ENCODE results near the gene CHI3L2. TPM values are rescaled to one million over a fixed set of nuclear protein-coding genes. Genes with fewer than 3 reads are reported as not detected.

Gene CHI3L2
- total and polyA plus RNA-seq, 10 of the 15 experiments (the other 5 are each of a cell fraction or from before 2014, with no cell fraction given) = 37.1 to 508 (median 98.3) TPM

DNA sequence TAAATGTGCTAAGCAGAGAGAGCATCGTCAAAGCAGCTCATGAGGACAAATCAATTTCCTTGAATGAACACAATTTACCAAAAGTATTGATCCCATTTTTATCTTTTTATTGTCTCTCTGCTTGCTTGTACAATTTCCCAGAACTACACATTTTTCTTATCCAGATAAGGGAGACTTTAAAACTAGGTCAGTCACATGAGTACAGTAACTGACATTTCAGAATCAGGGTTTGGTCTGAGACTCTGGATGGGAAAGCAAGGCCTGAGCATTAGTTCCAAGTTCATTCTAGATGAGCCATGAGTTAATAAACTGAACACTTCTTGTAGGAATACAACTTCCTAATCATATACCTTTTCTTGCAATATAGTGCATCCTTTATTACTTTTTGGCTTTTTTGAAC, 15.6 kb upstream of the CHI3L2 start:
- ATAC-seq (no peak), DNase-seq (ENCODE audit: low read depth, low spot score) (no peak), FAIRE-seq (no peak)
- Histone ChIP-seq H3K27me3 (replicated peaks in 1 of 2; ENCODE audit: control insufficient read depth in 2 of 2, insufficient read depth in 2 of 2, low read length in 1 of 2) (no peaks in the 10 kb centered on the region), H3K27ac (ENCODE audit: control insufficient read depth, insufficient read depth) (no peak overlapping the region), H4K20me1 (ENCODE audit: control insufficient read depth, insufficient read depth) (no peaks in the 10 kb centered on the region), H3K9me3 (replicated peaks; ENCODE audit: control insufficient read depth, insufficient read depth, low read length) (no peaks in the 10 kb centered on the region), H3K36me3 (ENCODE audit: control insufficient read depth in 2 of 2, insufficient read depth in 2 of 2, low read length in 1 of 2) (no peaks in the 10 kb centered on the region), H3K9ac (ENCODE audit: control insufficient read depth, insufficient read depth, low read length) (no peak overlapping the region), H3K4me3 (no peak overlapping the region), H3K4me1 (ENCODE audit: control insufficient read depth, insufficient read depth, low read length) (peaks cover 39% of the 10 kb centered on the region), H2AFZ (ENCODE audit: control insufficient read depth, low read depth, low read length) (no peak overlapping the region), H3K4me2 (ENCODE audit: control insufficient read depth, insufficient read depth) (no peak overlapping the region), H3K79me2 (ENCODE audit: control insufficient read depth, insufficient read depth, low read length) (peaks cover 11% of the 10 kb centered on the region)
- WGBS (ENCODE audit: insufficient coverage, insufficient replicate concordance, low lambda C conversion rate, missing lambda C conversion rate) = 100% methylated on average over 1 of the region's 1 CpG
- ChIA-PET SMC1A (ENCODE audit: uncharacterized antibody, unreplicated experiment) (interaction anchor here (0.9 to 12.4 kb wide), 5 partner anchors 8 to 71 kb away, joined by 3 to 164 read pairs (median 3); partner anchors contain the start of genes CEPT1, DENND2D and DRAM2), POLR2A (interaction anchor here (0.7 to 1.4 kb wide), 2 partner anchors 9 to 72 kb away, joined by 3 read pairs; partner anchors contain the start of genes CEPT1 and DRAM2), RAD21 (ENCODE audit: unreplicated experiment) (interaction anchor here (1.2 kb wide), 1 partner anchor 10 kb away, joined by 6 read pairs; no protein-coding TSS in a partner anchor), CTCF (interaction anchor here (1.5 kb wide), 1 partner anchor 11 kb away, joined by 5 read pairs; no protein-coding TSS in a partner anchor)
- TF ChIP-seq CBX5 (IDR thresholded peaks at IDR 0.05; ENCODE audit: low read depth) = no peak
- no peak for TF ChIP-seq CREM (IDR thresholded peaks at IDR 0.05; ENCODE audit: low read depth)
- TF ChIP-seq, protein P1, sequence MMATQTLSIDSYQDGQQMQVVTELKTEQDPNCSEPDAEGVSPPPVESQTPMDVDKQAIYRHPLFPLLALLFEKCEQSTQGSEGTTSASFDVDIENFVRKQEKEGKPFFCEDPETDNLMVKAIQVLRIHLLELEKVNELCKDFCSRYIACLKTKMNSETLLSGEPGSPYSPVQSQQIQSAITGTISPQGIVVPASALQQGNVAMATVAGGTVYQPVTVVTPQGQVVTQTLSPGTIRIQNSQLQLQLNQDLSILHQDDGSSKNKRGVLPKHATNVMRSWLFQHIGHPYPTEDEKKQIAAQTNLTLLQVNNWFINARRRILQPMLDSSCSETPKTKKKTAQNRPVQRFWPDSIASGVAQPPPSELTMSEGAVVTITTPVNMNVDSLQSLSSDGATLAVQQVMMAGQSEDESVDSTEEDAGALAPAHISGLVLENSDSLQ (IDR thresholded peaks at IDR 0.05) = no peak
- TF ChIP-seq NFXL1 (IDR thresholded peaks at IDR 0.05; ENCODE audit: borderline replicate concordance) = no peak
- no peak for TF ChIP-seq POLR2AphosphoS5 (IDR thresholded peaks at IDR 0.05; ENCODE audit: low read length)
- no peak for TF ChIP-seq CHD2 (IDR thresholded peaks at IDR 0.05; ENCODE audit: borderline replicate concordance, low read depth, low read length)
- TF ChIP-seq, protein P2, sequence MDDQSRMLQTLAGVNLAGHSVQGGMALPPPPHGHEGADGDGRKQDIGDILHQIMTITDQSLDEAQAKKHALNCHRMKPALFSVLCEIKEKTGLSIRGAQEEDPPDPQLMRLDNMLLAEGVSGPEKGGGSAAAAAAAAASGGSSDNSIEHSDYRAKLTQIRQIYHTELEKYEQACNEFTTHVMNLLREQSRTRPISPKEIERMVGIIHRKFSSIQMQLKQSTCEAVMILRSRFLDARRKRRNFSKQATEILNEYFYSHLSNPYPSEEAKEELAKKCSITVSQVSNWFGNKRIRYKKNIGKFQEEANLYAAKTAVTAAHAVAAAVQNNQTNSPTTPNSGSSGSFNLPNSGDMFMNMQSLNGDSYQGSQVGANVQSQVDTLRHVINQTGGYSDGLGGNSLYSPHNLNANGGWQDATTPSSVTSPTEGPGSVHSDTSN (IDR thresholded peaks at IDR 0.05; ENCODE audit: insufficient replicate concordance, low read depth, low read length) = no peak
- no TSS peak for BruUV-seq (replicated peaks)
- intact Hi-C loops (cut with micrococcal nuclease; ENCODE audit: unreplicated experiment) = no loop called here
- in situ Hi-C loops (cut with MboI) = no loop called here

Data from GM12878 (cell line).